H9 (cell line): ENCODE results near the gene PARVB. TPM values are rescaled to one million over a fixed set of nuclear protein-coding genes. Genes with fewer than 3 reads are reported as not detected.

Experiments
- DNase-seq: peaks from one replicate; pipeline ENCODE4 v3.0.0-alpha.2; 2017
- H2AFZ ChIP-seq: one replicate; pipeline ENCODE4 v1.6.1; 2013; ENCODE audit warnings: mild to moderate bottlenecking, low read length, control low read depth, moderate library complexity
- H2AK5ac ChIP-seq: 2 replicates; pipeline ENCODE4 v1.6.1; 2013; ENCODE audit warnings: low read length, control low read depth, mixed read lengths; ENCODE audit not compliant: insufficient read length
- H2BK120ac ChIP-seq: one replicate; pipeline ENCODE4 v1.6.1; 2013; ENCODE audit warnings: low read depth, mild to moderate bottlenecking, low read length, control low read depth, inconsistent platforms; ENCODE audit not compliant: poor library complexity, severe bottlenecking
- H2BK12ac ChIP-seq: 2 replicates; pipeline ENCODE4 v1.6.1; 2013; ENCODE audit warnings: low read length, control low read depth, mixed read lengths, low read depth; ENCODE audit not compliant: insufficient read length
- H2BK15ac ChIP-seq: 2 replicates; pipeline ENCODE4 v1.6.1; 2013; ENCODE audit warnings: low read depth, low read length, control low read depth
- H2BK20ac ChIP-seq: one replicate; pipeline ENCODE4 v1.6.1; 2013; ENCODE audit warnings: low read depth, mild to moderate bottlenecking, low read length, control low read depth, inconsistent platforms; ENCODE audit not compliant: poor library complexity, severe bottlenecking
- H2BK5ac ChIP-seq: 2 replicates; pipeline ENCODE4 v1.6.1; 2013; ENCODE audit warnings: low read length, control low read depth, mixed read lengths; ENCODE audit not compliant: insufficient read length
- H3K14ac ChIP-seq: 2 replicates; pipeline ENCODE4 v1.6.1; 2013; ENCODE audit warnings: low read length, control low read depth; ENCODE audit not compliant: insufficient read depth
- H3K18ac ChIP-seq: 2 replicates; pipeline ENCODE4 v1.6.1; 2013; ENCODE audit warnings: low read depth, mild to moderate bottlenecking, mixed read lengths, low read length, control low read depth; ENCODE audit not compliant: insufficient read length
- H3K23ac ChIP-seq: 2 replicates; pipeline ENCODE4 v1.6.1; 2013; ENCODE audit warnings: low read length, control low read depth, mixed read lengths, low read depth; ENCODE audit not compliant: insufficient read length
- H3K23me2 ChIP-seq: 2 replicates; pipeline ENCODE4 v1.6.1; 2013; ENCODE audit warnings: low read depth, mild to moderate bottlenecking, mixed read lengths, low read length, control low read depth; ENCODE audit not compliant: insufficient read length, poor library complexity, severe bottlenecking
- H3K27ac ChIP-seq: 2 replicates; pipeline ENCODE4 v1.5.1; 2013; ENCODE audit warnings: low read length, control low read depth, mixed read lengths, low read depth; ENCODE audit not compliant: insufficient read length
- H3K27me3 ChIP-seq: 2 replicates; pipeline ENCODE4 v1.6.1; 2013; ENCODE audit warnings: low read length, control low read depth, inconsistent platforms; ENCODE audit not compliant: insufficient read depth
- H3K4ac ChIP-seq: 2 replicates; pipeline ENCODE4 v1.6.1; 2013; ENCODE audit warnings: low read depth, mild to moderate bottlenecking, control low read depth, inconsistent platforms, low read length, moderate library complexity
- H3K4me1 ChIP-seq: 2 replicates; pipeline ENCODE4 v1.6.1; 2013; ENCODE audit warnings: low read length, control low read depth, inconsistent platforms; ENCODE audit not compliant: insufficient read depth
- H3K4me2 ChIP-seq: 2 replicates; pipeline ENCODE4 v1.6.1; 2013; ENCODE audit warnings: low read length, control low read depth, mixed read lengths; ENCODE audit not compliant: insufficient read length, insufficient read depth
- H3K56ac ChIP-seq: 2 replicates; pipeline ENCODE4 v1.6.1; 2013; ENCODE audit warnings: low read depth, mild to moderate bottlenecking, mixed read lengths, low read length, control low read depth; ENCODE audit not compliant: insufficient read length
- H3K79me1 ChIP-seq: 2 replicates; pipeline ENCODE4 v1.6.1; 2013; ENCODE audit warnings: low read depth, mild to moderate bottlenecking, moderate library complexity, low read length, control low read depth, inconsistent platforms; ENCODE audit not compliant: insufficient read depth, poor library complexity, severe bottlenecking
- H3K79me2 ChIP-seq: 2 replicates; pipeline ENCODE4 v1.6.1; 2013; ENCODE audit warnings: low read length, control low read depth, inconsistent platforms; ENCODE audit not compliant: insufficient read depth
- H3K9ac ChIP-seq: 2 replicates; pipeline ENCODE4 v1.6.1; 2013; ENCODE audit warnings: low read length, control low read depth, mixed read lengths; ENCODE audit not compliant: insufficient read length; ENCODE audit errors: extremely low read depth
- H3K9me3 ChIP-seq: one replicate; pipeline ENCODE4 v1.6.1; 2013; ENCODE audit warnings: low read depth, low read length, inconsistent platforms; ENCODE audit not compliant: control insufficient read depth
- H3T11ph ChIP-seq: one replicate; pipeline ENCODE4 v1.6.1; 2013; ENCODE audit warnings: mild to moderate bottlenecking, low read length, control low read depth, inconsistent platforms
- H4K20me1 ChIP-seq: one replicate; pipeline ENCODE4 v1.6.1; 2013; ENCODE audit not compliant: control insufficient read depth, insufficient read length, insufficient read depth
- H4K5ac ChIP-seq: 2 replicates; pipeline ENCODE4 v1.6.1; 2013; ENCODE audit warnings: low read depth, mild to moderate bottlenecking, mixed read lengths, low read length, control low read depth; ENCODE audit not compliant: insufficient read length
- H4K8ac ChIP-seq: replicated peaks from 2 replicates; pipeline ENCODE4 v1.6.1; 2013; ENCODE audit warnings: low read length, control low read depth, mixed read lengths, low read depth; ENCODE audit not compliant: insufficient read length
- H4K91ac ChIP-seq: 2 replicates; pipeline ENCODE4 v1.6.1; 2013; ENCODE audit warnings: low read depth, mild to moderate bottlenecking, moderate library complexity, mixed read lengths, low read length, control low read depth; ENCODE audit not compliant: insufficient read length
- H3K27ac Mint-ChIP-seq, 3 experiments: 2 replicates in 2 of 3; 3 replicates in 1 of 3; pipeline ENCODE4 v1.8.0; 2020 to 2021; ENCODE audit warnings: mixed read lengths in 3 of 3, mild to moderate bottlenecking in 1 of 3, moderate library complexity in 1 of 3
- H3K27me3 Mint-ChIP-seq: 2 replicates; pipeline ENCODE4 v1.8.0; 2021; ENCODE audit warnings: low read depth, mild to moderate bottlenecking, moderate library complexity, mixed read lengths
- H3K36me3 Mint-ChIP-seq, 3 experiments: 2 replicates in 2 of 3; 3 replicates in 1 of 3; pipeline ENCODE4 v1.8.0; 2020 to 2021; ENCODE audit warnings: low read depth in 3 of 3, mixed read lengths in 3 of 3; ENCODE audit not compliant: insufficient read depth in 1 of 3
- H3K4me1 Mint-ChIP-seq, 2 experiments: 2 replicates each; pipeline ENCODE4 v1.8.0; 2020; ENCODE audit warnings: mixed read lengths in 2 of 2
- H3K4me3 Mint-ChIP-seq, 2 experiments: 2 replicates in 1 of 2; 3 replicates in 1 of 2; pipeline ENCODE4 v1.8.0; 2020 to 2021; ENCODE audit warnings: mild to moderate bottlenecking in 2 of 2, mixed read lengths in 2 of 2, moderate library complexity in 1 of 2
- H3K9me3 Mint-ChIP-seq, 2 experiments: 2 replicates in 1 of 2; 3 replicates in 1 of 2; pipeline ENCODE4 v1.8.0; 2020; ENCODE audit warnings: mild to moderate bottlenecking in 2 of 2, mixed read lengths in 2 of 2, moderate library complexity in 1 of 2
- CTCF ChIP-seq: fragments of 200-600 bp; sonication (generic); conservative IDR thresholded peaks from 3 replicates; pipeline ENCODE4 v1.8.0; 2021; ENCODE audit warnings: antibody characterized with exemption, mild to moderate bottlenecking
- WGBS: extraction: QIAGEN DNeasy Blood & Tissue Kit; methylation state at CpG from one replicate; pipeline ENCODE4 v1.1.7; 2013; ENCODE audit warnings: missing lambda C conversion rate, low lambda C conversion rate, mixed read lengths; ENCODE audit not compliant: insufficient read length; ENCODE audit errors: extremely low coverage; 5-methylcytosine and 5-hydroxymethylcytosine counted together
- total RNA-seq: library from RNA; stranded (reverse); gene quantifications from 2 replicates; pipeline ENCODE4 v1.2.1, GENCODE V29; 2021

Gene PARVB
- total RNA-seq, 1 experiment from 2014 or later: 15.6 TPM

- Histone ChIP-seq H3K14ac (no peak overlapping the region), H4K5ac (no peak overlapping the region), H3K23me2 (no peaks in the 10 kb centered on the region), H2BK120ac (no peak overlapping the region), H4K20me1 (no peaks in the 10 kb centered on the region), H2BK5ac (no peak overlapping the region), H2BK15ac (no peak overlapping the region), H3K4ac (no peak overlapping the region), H3T11ph (no peak overlapping the region), H2AK5ac (no peak overlapping the region), H3K56ac (no peak overlapping the region), H2BK20ac (no peak overlapping the region), H2BK12ac (no peak overlapping the region), H3K79me1 (no peaks in the 10 kb centered on the region), H3K18ac (no peak overlapping the region), H3K27me3 (no peaks in the 10 kb centered on the region), H3K27ac (no peak overlapping the region), H3K79me2 (no peaks in the 10 kb centered on the region), H3K23ac (no peak overlapping the region), H3K4me1 (no peaks in the 10 kb centered on the region), H3K4me2 (no peak overlapping the region), H2AFZ (no peak overlapping the region), H4K8ac (no peak overlapping the region), H3K9me3 (no peaks in the 10 kb centered on the region), H4K91ac (no peak overlapping the region), H3K9ac (no peak overlapping the region)
- Mint-ChIP-seq H3K4me3 (no peak overlapping the region), H3K4me1 (peaks cover 9 to 28% of the 10 kb centered on the region in 2 experiments), H3K27ac (no peak overlapping the region), H3K9me3 (no peaks in the 10 kb centered on the region), H3K27me3 (peaks cover 10% of the 10 kb centered on the region), H3K36me3 (no peaks in the 10 kb centered on the region; a peak in 1 of 7 replicates)
- WGBS: no CpG with 5 or more reads among the region's 9 CpGs
- no peak for DNase-seq
- no peak for TF ChIP-seq CTCF
Observed at GRCh38 chr22:44191036-44191454, 166.9 kb downstream of the PARVB start.
